HG03558 (cell line): ENCODE data around the gene PLAAT5.

Source experiments
- ATAC-seq: cut with Tn5 transposase; IDR thresholded peaks from one replicate; pipeline ENCODE4 v1.9.1; 2021; ENCODE audit warnings: moderate number of reproducible peaks; ENCODE audit not compliant: unreplicated experiment; ENCODE audit errors: extremely low read depth

The PLAAT5 gene

GRCh38 chr11:63517156-63517555 lies 26.2 kb upstream of the PLAAT5 start:
- no peak for ATAC-seq

- no peak for ATAC-seq
These were observed 25.1 kb upstream of the PLAAT5 start for GRCh38 chr11:63516109-63516508.

GRCh38 chr11:63512816-63513215 lies 21.8 kb upstream of the PLAAT5 start:
- no peak for ATAC-seq

- ATAC-seq: no peak
These were observed 20.2 kb upstream of the PLAAT5 start for GRCh38 chr11:63511048-63511748.

GRCh38 chr11:63510360-63511047 lies 19.5 kb upstream of the PLAAT5 start:
- no peak for ATAC-seq

GRCh38 chr11:63508745-63509144 lies 17.8 kb upstream of the PLAAT5 start:
- no peak for ATAC-seq

- no peak for ATAC-seq
These were observed 17.0 kb upstream of the PLAAT5 start for GRCh38 chr11:63508009-63508408.

GRCh38 chr11:63507511-63507910 lies 16.5 kb upstream of the PLAAT5 start:
- no peak for ATAC-seq

- no peak for ATAC-seq
These were observed 15.9 kb upstream of the PLAAT5 start for GRCh38 chr11:63506876-63507275.

- no peak for ATAC-seq
These were observed 15.0 kb upstream of the PLAAT5 start, which contains the start of gene LGALS12 for GRCh38 chr11:63505857-63506528. LGALS12 (plus strand) TSS chr11:63506084; CDS start chr11:63506459, 375 bp downstream.

GRCh38 chr11:63504933-63505586 lies 14.1 kb upstream of the PLAAT5 start:
- no peak for ATAC-seq

- no peak for ATAC-seq
These were observed 13.1 kb upstream of the PLAAT5 start for GRCh38 chr11:63504054-63504453.

GRCh38 chr11:63503492-63503891 lies 12.5 kb upstream of the PLAAT5 start:
- ATAC-seq: no peak

GRCh38 chr11:63502252-63502820 lies 11.4 kb upstream of the PLAAT5 start:
- ATAC-seq: no peak

- ATAC-seq: no peak
These were observed 10.3 kb upstream of the PLAAT5 start for GRCh38 chr11:63501236-63501635.

- ATAC-seq: no peak
These were observed 8.9 kb upstream of the PLAAT5 start for GRCh38 chr11:63499874-63500273.

GRCh38 chr11:63494975-63495374 lies 4.0 kb upstream of the PLAAT5 start:
- ATAC-seq: no peak

- no peak for ATAC-seq
These were observed 2.2 kb upstream of the PLAAT5 start for GRCh38 chr11:63493127-63493526.

- ATAC-seq: no peak
These were observed 1.5 kb upstream of the PLAAT5 start for GRCh38 chr11:63492441-63492840.

GRCh38 chr11:63491636-63492372 lies 837 bp upstream of the PLAAT5 start:
- no peak for ATAC-seq
